ENCODE results near the gene ITM2C.

Gene ITM2C

DNA sequence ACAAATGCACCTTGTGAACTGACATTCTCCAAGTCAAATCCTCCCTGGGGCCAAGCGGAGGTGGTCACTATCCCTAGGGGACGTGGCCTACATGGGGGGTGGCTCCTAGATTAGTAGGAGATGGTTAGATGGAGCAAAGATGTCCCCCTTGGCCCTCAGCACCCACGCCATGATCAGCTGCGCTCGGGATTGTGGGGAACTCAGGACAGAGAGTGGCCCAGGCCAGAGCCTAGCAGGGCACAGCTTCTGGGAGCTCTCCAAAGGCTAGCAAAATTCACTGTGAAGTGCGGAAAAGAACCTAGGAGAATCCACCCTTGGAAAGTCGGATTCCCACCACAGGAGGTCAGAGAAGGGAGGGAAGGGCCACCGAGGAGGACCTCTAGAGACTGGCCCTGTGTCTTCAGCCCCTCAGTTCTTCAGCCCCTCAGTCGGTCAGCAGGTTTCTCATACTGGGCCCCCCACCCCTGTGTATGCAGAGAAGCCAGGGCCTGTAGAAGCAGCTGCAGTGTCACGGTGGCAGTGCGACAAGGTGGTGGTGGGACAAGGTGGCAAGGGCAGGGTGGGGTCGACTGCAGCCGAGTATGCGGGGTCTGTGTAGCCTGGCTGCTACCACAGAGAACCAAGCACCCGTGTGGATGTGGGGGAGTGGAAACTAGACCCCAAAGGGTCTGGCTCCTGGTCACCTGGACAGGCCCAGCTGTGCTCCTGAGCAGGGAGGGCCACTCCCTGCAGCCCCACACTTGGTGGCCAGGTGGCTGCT is 41.9 kb downstream of the ITM2C start:
- H3K4me3 ChIP-seq (ENCODE audit: low read depth, low read length): no peak overlapping the region

DNA sequence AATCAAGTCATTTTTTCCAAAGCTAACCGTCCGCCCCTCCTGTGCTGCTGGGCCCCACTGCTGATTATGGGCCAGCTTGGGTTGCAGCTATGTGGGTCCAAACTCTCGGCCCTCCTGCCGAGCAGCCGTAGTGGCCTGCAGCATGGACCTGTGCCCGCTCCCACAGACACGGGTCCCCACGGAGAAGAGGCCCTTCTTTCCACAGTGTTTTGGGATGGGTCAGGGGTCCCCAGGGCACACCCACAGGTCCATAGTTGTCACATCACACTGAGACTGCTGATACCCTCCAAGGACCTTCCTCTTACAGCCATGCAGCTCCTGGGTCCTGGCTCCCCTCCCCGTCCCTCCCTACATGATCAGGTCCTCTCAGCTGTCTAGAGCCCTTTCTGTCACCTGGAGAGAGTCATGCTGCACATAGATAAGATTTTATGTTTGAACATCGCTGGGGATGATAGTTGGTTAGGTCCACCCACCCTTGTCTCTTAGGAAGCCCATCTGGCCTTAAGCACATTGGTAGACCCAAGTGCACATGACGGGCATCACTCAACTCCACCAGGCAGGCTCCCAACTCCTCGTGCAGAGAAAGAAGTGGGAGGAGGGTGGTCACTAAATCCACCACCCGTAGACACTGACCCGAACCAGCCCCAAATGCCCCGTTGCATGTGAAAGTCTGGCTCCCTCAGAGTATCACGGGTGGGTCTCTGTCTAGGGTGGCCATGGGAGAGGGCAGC is 42.8 kb downstream of the ITM2C start:
- no peak overlapping the region for H3K4me3 ChIP-seq (ENCODE audit: low read depth, low read length)

DNA sequence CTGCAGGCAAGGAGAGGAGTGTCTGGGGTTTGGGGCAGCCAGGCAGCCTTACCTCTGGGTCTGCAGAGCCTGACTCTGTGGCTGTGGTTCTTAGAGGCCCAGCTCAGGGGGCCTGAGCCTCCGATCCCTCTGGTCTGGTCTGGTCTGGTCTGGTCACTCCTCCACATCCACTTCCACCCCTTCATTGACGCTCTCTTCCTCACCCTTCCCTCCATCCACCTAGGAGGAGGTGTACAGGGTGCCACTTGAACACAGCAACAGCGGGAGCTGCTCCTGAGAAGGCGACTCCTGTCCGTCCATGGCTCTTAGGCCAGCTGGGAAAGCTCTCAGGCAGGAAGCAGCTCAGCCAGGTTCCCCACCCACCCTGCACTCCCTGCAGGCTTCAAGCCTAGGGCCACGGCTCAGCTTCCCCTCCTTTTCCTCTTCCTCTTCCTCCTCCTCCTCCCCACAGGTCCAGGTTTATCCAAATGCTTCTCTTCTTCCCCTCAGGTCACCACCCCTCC is 43.4 kb downstream of the ITM2C start:
- no peak overlapping the region for H3K4me3 ChIP-seq (ENCODE audit: low read depth, low read length)

DNA sequence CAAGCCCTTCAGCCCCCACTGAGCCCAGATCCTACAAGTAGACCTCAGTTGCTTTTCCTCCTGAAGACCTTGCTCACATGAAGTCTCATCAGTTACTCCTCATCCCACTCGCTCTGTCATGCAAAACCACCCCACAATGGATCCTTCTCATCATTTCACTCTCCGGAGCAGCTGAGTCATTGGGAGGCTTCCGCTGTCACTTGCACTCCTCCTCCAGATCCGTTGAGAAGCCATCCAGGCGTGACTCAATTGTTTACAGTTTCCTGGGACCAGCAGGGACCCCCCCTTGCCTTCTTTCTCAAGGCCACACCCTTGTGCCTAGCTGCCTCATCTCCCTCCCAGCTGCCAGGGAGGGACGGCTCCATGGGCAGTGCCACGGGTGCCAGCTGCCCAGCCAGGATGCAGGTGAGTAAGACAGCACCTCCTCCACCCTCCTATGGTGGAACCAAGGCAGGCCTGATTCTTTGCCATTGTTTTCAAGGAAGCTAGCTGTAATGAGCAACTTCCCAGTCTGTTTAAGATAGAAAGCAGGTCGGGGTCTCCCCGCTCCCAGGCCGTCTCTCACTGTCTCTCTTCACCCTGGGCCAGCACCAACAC is 44.0 kb downstream of the ITM2C start:
- H3K4me3 ChIP-seq (ENCODE audit: low read depth, low read length): no peak overlapping the region

DNA sequence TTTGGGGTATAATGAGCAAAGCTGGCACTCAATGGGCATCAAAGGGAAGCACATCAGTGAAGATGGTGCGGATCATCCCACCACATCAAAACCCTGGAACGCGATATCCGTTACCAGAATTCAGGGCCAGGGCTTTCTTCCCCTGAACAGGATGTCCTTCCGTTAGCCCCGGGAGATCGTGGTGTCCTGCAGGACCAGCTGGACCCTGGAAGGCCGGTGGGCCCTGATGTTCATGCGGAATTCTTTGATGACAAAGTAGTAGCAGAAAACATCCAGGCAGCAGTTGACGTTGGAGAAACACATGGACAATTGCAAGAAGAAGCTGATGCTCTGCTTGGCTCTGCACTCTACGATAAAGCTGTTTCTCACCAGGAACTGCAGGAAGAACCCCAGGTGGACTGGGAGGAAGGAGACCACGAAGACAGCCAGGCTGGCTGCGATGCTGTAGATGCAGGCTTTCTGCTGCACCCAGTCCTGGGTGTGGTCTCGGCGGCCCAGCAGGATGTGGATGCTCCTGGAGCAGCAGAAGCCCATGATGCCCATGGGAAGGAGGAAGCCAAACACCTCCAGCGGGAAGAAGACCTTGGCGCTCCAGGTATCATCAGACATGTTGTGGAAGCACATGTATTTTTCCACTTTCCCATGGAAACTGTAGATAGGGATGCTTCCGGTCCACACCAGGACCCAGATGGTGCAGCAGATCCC is 45.3 kb downstream of the ITM2C start:
- no peak overlapping the region for H3K4me3 ChIP-seq (ENCODE audit: low read depth, low read length)

DNA sequence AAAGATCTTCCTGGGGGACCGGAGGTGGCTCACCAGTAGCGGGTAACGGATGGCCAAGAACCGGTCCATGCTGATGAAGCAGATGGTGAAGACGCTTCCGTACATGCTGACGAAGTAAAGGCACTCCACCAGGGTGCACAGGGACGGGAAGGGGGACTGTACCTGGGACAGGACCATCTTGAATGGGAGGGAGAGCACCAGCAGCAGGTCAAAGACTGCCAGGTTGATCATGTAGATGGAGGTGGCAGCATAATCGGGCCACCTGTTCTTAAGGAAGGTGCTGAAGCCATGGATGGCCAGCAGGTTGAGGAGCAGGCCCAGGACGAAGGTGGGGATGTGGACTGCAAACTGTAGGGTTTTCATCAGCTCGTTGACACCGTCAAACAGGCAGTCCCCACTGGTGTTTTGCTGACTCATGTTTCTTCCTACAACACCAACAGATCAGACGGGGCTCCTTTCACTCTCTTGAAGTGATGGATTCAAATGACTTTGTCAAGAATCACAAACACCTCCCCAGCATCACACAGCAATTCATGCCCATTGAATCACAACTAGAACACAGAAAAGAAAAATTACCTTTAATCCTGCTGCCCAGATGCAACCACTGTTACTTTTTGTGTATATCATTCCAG is 45.9 kb downstream of the ITM2C start:
- no peak overlapping the region for H3K4me3 ChIP-seq (ENCODE audit: low read depth, low read length)

DNA sequence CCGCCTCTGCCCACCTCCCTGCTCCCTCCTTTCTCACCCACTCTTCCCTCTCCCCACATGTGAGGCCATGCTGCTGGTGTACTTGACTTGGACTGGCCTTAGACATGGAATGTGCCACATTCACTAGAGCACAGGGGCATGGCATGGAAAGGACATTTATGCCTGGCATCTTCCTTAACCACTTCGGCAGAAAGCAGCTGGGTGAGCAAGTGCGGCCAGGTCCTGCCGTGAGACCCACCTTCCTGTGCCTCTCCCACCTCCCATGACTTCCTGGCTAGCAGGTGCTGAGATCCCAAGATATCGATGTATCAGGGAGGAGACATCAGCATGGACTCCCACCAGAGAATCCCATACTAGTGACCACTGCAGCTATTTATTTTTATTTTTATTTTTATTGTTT is 47.3 kb downstream of the ITM2C start:
- no peak overlapping the region for H3K4me3 ChIP-seq (ENCODE audit: low read depth, low read length)

DNA sequence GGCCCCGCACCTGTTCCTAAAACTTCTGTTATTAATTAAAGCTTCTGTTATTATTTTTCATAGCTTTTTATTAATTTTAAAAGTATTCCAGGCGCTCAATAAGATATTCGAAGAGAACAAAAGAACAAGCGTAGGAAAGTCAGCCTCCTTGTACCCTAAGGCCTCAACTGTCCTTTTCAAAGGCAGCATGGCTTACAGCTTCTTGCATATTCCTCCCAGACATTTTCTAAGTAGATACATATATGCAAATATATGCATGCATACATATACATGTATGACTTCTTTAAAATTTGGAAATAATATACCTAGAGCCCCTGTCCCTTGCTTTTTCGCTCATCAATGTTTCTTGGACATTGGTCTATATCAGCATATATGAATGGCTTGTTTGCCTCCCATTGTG is 48.0 kb downstream of the ITM2C start:
- no peak overlapping the region for H3K4me3 ChIP-seq (ENCODE audit: low read depth, low read length)

DNA sequence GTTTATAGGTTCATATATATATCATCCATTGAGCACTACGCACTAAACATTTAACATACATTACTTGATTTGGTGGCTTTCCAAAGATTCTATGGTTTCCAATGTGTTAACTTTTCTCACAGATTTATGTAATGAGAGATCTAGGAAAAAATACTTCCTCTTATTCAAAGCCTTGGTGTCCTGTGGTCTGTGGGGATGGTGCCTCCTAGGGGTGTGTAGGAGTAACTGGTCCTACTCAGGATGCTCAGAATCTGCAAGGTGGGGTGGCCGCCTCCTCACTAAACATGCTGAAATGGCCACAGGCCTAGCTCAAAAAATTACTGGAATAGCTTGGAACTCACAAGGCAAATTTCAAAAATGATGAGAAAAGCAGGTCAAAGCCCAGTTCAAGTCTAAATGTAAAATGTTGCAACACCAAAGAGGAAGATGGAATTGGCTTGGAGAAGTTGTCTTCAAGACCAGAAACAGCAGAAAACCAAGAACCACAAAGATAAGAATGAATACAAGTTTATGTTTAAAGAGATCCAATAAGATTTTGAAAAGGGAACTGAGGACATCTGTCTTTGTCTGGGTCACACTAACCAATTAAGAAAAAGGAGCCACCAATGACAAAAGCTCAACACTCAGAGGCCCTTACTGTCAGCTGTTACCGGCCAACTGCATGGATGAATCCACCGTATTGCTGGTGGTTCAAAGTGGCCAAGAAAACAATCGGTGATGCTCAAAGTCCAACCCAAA is 48.8 kb downstream of the ITM2C start:
- no peak overlapping the region for H3K4me3 ChIP-seq (ENCODE audit: low read depth, low read length)

DNA sequence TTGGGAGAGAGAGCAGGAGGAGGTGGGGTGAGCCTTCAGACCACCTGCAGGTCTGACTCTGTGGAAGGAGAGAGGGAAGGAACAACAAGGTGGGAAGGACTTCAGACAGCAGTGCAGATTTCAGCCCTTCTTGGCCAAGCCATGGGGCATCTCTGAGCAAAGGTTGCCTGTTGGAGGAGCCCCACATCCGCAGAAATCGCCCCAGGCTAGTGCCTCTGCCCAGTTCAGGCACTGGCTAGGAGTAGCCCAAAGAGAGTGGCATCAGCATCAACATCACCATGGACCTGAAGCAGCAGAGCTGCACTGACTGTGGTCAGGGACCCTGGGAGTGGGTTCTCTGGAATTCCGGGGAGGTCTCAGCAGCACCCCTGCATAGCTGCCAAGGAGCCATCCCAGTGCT is 50.1 kb downstream of the ITM2C start:
- no peak overlapping the region for H3K4me3 ChIP-seq (ENCODE audit: low read depth, low read length)

DNA sequence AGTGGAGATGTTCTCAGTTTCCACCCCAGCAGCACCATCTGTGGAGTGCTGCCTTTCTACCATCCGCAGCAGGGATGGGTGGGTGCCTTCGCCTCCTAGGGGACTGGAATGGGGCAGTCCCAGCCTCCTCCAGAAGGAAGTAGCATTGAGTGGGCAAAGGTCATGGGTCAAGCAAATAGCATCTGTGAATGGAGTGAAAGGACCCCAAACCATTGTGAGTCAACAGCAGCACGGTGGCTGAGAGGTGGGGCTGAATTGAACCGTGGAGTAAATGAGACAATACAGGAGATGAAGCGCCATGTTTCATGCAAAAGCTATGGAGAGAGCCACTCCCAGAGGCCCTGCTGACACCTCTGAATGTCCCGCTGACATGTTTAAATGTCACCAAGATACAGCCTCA is 50.6 kb downstream of the ITM2C start:
- no peak overlapping the region for H3K4me3 ChIP-seq (ENCODE audit: low read depth, low read length)

DNA sequence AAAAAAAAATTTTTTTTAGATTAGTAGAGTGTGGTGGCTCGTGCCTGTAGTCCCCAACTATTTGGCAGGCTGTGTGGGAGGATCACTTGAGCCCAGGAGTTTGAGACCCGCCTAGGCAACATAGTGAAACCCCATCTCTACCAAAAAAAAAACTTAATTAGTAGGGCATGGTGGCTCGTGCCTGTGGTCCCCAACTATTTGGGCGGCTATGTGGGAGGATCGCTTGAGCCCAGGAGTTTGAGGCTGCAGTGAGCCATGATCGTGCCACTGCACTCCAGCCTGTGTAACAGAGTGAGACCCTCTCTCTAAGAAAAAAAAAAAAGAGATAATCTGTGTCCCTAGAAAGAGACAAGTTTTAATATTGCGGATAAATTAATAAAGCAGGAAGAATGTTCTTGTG is 51.5 kb downstream of the ITM2C start:
- H3K4me3 ChIP-seq (ENCODE audit: low read depth, low read length): no peak overlapping the region

DNA sequence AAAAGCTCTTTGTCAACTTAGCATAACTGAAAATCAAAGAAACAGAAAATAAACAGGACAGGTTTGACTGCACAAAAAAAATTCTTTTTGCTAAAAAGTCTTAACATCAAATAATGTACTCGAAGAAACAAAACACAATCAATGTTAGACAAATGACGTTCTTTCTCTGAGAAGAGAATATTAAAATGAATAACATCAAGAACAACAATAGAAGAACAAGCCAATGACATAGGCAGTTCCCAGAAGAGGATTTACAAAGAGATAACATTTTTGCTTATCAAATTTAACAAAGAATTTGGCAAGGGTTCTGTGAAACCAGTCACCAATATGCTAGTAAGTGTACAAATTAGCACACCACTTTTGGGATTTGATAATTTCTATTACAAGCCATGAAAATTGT is 54.5 kb downstream of the ITM2C start:
- no peak overlapping the region for H3K4me3 ChIP-seq (ENCODE audit: low read depth, low read length)

DNA sequence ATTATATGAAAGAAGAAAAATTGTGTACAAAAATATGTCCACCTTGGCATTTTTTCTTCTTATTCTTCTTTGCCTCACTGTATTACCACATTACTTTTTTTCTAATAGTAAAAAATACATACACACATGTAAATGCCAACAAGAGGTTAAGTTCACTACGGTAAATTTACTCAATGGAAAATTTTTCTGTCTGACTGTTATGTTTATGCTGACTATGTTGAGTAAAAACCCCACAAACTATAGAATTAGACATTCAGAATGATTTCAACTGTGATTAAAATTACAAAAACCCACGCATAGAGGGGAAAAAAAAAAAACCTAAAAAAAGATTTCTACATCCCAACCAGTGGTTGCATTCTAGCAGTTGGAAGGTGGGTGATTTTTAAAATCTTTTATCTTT is 54.9 kb downstream of the ITM2C start:
- no peak overlapping the region for H3K4me3 ChIP-seq (ENCODE audit: low read depth, low read length)

DNA sequence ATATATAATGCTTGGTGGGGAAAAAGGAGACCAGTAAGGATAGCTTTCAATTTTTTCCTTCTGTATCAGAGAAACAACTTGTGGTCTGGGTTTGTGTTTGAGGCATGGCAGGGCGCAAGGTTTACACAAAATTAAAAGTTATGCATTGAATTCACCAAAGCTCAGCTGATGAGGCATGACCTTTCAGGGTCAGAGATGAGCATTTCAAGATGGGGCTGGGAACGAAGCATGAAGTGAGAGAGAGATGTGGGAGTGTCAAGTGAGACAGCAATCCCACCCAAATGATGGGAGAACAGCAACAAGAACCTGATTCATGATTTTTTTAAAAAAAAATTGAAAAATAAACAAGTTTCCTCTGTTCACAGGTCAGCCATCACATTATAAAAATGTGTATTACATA is 55.4 kb downstream of the ITM2C start:
- H3K4me3 ChIP-seq (ENCODE audit: low read depth, low read length): no peak overlapping the region

DNA sequence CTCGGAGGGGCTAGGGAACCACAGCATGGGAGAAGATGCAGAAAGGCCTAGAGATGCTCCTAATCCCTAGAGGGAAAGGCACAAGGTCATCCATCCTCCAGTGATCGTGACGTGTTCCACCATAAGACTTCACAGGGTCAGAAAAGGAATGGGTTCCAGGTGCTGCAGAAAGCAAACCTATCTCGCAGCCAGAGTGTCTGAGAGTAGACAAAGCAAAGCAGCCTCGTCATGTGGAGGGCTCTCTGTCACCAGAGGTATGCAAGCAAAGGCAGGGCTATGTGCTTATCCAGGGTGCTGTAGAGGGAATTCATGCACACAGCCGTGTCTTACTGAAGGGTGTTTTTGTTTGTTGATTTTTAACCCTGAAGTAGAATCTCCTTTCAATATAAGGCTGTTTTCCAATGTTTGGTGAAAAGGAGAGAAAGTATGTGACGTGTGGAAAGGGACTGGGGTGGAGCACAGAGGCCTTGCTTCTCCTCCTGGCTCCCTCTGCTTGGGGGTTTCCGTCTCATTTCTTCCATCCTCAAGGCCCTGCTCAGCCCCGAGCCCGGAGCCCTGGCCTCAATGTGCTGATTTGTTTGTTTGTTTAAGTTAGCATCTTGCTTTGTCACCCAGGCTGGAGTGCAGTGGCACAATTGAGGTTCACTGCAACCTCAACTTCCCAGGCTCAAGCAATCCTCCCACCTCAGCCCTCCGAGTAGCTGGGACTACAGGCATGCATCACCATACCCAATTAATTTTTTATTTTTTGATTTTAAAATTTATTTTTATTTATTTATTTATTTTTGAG is 57.3 kb downstream of the ITM2C start:
- no peak overlapping the region for H3K4me3 ChIP-seq (ENCODE audit: low read depth, low read length)

DNA sequence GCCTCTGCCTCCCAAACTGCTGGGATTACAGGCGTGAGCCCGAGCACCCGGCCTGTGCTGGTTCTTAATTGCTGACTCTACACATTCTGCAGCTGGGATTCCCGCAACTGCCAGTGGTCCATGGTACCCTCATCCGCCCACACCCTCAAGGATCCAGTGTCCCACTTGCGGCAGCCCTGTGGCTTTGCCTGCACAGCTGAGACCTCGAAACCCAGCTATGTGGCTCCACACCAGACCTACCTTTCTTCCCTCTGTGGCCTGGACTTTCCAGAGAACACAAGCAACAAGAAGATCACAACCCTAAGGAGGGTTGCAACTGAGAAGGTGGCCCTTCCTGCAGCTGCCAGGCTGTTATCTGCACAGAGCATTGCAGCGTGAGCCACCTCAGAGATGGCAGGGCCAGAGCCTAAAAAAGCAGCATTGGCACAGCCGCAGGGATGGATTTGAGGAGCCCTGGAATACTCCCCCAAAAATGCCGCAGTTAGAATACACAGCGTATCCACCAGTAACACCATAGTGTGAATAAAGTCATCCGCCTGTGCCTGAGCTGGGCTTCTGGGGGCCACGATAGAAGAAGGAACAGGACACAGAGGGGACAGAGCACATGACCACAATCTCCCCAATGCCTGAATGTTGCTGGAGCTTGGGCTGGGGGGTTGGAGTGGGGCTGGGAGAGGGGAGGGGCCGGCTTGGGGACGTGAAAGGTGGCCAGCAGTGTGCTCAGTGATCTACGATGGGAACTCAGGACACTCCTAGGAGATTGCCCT is 58.4 kb downstream of the ITM2C start:
- H3K4me3 ChIP-seq (ENCODE audit: low read depth, low read length): no peak overlapping the region

DNA sequence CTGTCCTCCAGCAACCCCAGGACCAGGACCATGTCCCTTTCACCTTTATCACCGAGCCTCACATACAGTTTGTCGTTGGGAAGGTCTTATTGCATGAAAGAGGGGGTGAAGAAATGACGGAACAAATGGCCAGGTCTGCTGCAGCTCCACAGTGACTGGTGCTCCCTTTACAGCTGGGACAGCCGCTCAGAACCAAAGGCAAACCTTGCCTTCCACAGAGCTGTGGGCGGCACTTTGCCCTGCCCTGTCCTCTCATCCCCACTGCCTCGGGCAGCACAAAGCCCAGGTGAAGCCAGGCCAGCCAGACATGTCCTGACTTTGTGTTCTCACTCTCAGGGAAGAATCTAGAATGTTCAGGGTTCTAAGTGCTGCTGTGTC is 59.3 kb downstream of the ITM2C start:
- no peak overlapping the region for H3K4me3 ChIP-seq (ENCODE audit: low read depth, low read length)
